ENCODE data around the gene OCA2.

DNA sequence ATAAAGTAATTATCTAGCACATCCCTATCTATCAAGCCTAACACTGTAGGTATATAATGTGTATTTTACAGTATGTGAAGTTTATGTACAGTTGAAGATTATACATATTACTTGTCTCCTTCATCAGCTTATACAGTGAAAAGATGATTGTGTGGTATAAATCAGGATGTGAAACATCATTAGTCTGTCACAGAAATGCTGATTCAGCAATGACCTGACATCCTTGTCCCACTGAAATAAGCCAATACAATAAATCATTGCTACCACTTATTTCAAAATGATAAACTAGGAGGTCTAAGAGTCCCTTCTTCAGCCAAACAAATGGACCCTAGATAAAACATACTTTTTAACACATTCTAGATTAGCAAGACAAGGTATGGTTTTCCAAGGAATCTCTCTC lies 225.3 kb downstream of the OCA2 start:
- TF ChIP-seq, protein P1, sequence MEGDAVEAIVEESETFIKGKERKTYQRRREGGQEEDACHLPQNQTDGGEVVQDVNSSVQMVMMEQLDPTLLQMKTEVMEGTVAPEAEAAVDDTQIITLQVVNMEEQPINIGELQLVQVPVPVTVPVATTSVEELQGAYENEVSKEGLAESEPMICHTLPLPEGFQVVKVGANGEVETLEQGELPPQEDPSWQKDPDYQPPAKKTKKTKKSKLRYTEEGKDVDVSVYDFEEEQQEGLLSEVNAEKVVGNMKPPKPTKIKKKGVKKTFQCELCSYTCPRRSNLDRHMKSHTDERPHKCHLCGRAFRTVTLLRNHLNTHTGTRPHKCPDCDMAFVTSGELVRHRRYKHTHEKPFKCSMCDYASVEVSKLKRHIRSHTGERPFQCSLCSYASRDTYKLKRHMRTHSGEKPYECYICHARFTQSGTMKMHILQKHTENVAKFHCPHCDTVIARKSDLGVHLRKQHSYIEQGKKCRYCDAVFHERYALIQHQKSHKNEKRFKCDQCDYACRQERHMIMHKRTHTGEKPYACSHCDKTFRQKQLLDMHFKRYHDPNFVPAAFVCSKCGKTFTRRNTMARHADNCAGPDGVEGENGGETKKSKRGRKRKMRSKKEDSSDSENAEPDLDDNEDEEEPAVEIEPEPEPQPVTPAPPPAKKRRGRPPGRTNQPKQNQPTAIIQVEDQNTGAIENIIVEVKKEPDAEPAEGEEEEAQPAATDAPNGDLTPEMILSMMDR (IDR thresholded peaks at IDR 0.05 in 8 of 11, conservative IDR thresholded peaks at IDR 0.05 in 3 of 11): no peak
- TF ChIP-seq POLR2AphosphoS5 (IDR thresholded peaks at IDR 0.05) (no peak), POLR2A (IDR thresholded peaks at IDR 0.05) (no peak)
